HL-60 (cell line): ENCODE measurements around the gene GCSH.

Experiments used
- DNase-seq, 2 experiments: peaks; one replicate each; pipeline ENCODE4 v3.0.0-alpha.2; 2010 to 2020; ENCODE audit warnings: low read depth in 1 of 2, low spot score in 1 of 2
- H3K27ac ChIP-seq: fragments of 250-450 bp; sonication (Bioruptor Pico); replicated peaks from 2 replicates; pipeline ENCODE4 v1.5.1; 2020; ENCODE audit warnings: mild to moderate bottlenecking, moderate library complexity
- H3K27me3 ChIP-seq: fragments of 250-450 bp; sonication (Bioruptor Pico); 2 replicates; pipeline ENCODE4 v1.5.1; 2021; ENCODE audit warnings: mild to moderate bottlenecking, moderate library complexity; ENCODE audit not compliant: insufficient read depth, poor library complexity, severe bottlenecking
- H3K4me3 ChIP-seq: replicated peaks from 2 replicates; pipeline ENCODE4 v1.5.1; 2011; ENCODE audit warnings: mild to moderate bottlenecking, control low read depth, low read length; ENCODE audit not compliant: insufficient read depth
- CTCF ChIP-seq: IDR thresholded peaks from one replicate; pipeline ENCODE4 v1.5.1; 2011; ENCODE audit warnings: low read length, control low read depth, inconsistent platforms; ENCODE audit not compliant: insufficient read depth
- GABPA ChIP-seq: IDR thresholded peaks from 2 replicates; pipeline ENCODE4 v1.6.1; 2012; ENCODE audit warnings: low read depth
- POLR2AphosphoS5 ChIP-seq: IDR thresholded peaks from 2 replicates; pipeline ENCODE4 v1.6.1; 2012; ENCODE audit warnings: low read depth
- REST ChIP-seq: IDR thresholded peaks from 2 replicates; pipeline ENCODE4 v1.6.1; 2012; ENCODE audit warnings: low read depth; ENCODE audit not compliant: insufficient replicate concordance
- SPI1 ChIP-seq: IDR thresholded peaks from 2 replicates; pipeline ENCODE4 v1.6.1; 2012; ENCODE audit warnings: low read depth, mild to moderate bottlenecking, borderline replicate concordance

GCSH gene

GRCh38 chr16:81067166-81067565, 29.0 kb downstream of the GCSH start:
- TF ChIP-seq CTCF (no peak), GABPA (no peak), POLR2AphosphoS5 (no peak), SPI1 (no peak), REST (no peak)
- Histone ChIP-seq H3K27me3 (no peaks in the 10 kb centered on the region), H3K4me3 (no peak overlapping the region), H3K27ac (no peak overlapping the region)
- no peak for DNase-seq

GRCh38 chr16:81066681-81067080, 29.5 kb downstream of the GCSH start:
- DNase-seq, result no peak
- H3K27ac ChIP-seq, result no peak overlapping the region
- no peak overlapping the region for H3K4me3 ChIP-seq
- TF ChIP-seq GABPA (no peak), POLR2AphosphoS5 (no peak), REST (no peak), CTCF (no peak), SPI1 (no peak)
- H3K27me3 ChIP-seq, result no peaks in the 10 kb centered on the region

GRCh38 chr16:81061871-81062608, 34.2 kb downstream of the GCSH start:
- Histone ChIP-seq H3K4me3 (no peak overlapping the region), H3K27me3 (no peaks in the 10 kb centered on the region), H3K27ac (no peak overlapping the region)
- TF ChIP-seq CTCF (no peak), SPI1 (no peak), POLR2AphosphoS5 (no peak), GABPA (no peak)
- no peak for DNase-seq

- DNase-seq, result no peak
- TF ChIP-seq CTCF (no peak), SPI1 (no peak), POLR2AphosphoS5 (no peak), GABPA (no peak), REST (no peak)
- no peak overlapping the region for H3K27ac ChIP-seq
- no peak overlapping the region for H3K4me3 ChIP-seq
- H3K27me3 ChIP-seq, result no peaks in the 10 kb centered on the region
These were observed 34.9 kb downstream of the GCSH start for GRCh38 chr16:81061307-81061640.
